ENCODE measurements around the gene ZNF462.

DNA sequence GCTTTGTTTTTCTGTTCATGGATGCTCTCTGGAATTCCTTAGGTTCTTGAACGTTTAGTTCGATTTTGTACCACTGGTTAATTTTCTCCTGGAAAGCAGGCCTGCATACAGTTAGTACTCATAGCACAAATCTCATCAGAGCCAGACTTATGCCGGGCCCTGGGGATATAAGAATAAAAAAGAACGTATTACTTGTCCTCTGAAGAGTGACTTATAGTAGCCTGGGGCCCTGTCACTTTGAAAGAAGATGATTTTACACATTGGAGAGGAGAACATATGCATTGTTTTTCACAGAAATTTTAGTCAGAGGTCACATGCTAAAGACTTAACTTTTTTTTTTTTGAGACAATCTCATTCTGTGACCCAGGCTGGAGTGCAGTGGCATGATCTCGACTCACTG, 50.3 kb downstream of the ZNF462 start:
- TF ChIP-seq CTCF (IDR thresholded peaks at IDR 0.05): no peak
- no peak for TF ChIP-seq POLR2AphosphoS5 (IDR thresholded peaks at IDR 0.05)
- TF ChIP-seq EP300 (IDR thresholded peaks at IDR 0.05): no peak
- TF ChIP-seq POLR2A (IDR thresholded peaks at IDR 0.05; ENCODE audit: low read depth): no peak

Data from esophagus muscularis mucosa (tissue), 4 donors.